ENCODE data around the gene PTPRC. TPM values are rescaled to one million over a fixed set of nuclear protein-coding genes. Genes with fewer than 3 reads are reported as not detected.
A peak's percentile ranks its signal among the peaks of the same experiment; 100 is the strongest.

Gene PTPRC
- polyA plus RNA-seq, 1 donor (not counting 4 experiments of a cell fraction or from before 2014, with no cell fraction given): not detected

GRCh38 chr1:198775606-198776005 is 136.8 kb downstream of the PTPRC start:
- FAIRE-seq: peak; percentile 76
- Histone ChIP-seq H3K79me2 (ENCODE audit: control insufficient read depth, insufficient read depth, low read length) (no peaks in the 10 kb centered on the region), H3K9ac (ENCODE audit: control insufficient read depth, extremely low read depth, insufficient read depth, low read length) (no peak overlapping the region), H3K4me1 (ENCODE audit: control insufficient read depth, extremely low read depth, insufficient read depth, low read length) (peaks cover 16% of the 10 kb centered on the region), H3K27ac (ENCODE audit: control insufficient read depth, insufficient read depth, low read length) (no peak overlapping the region), H3K9me3 (ENCODE audit: control insufficient read depth, low read depth, low read length) (no peaks in the 10 kb centered on the region), H3K9me1 (ENCODE audit: control insufficient read depth, extremely low read depth, insufficient read depth, low read length) (no peaks in the 10 kb centered on the region), H4K20me1 (ENCODE audit: control insufficient read depth, extremely low read depth, insufficient read depth, low read length) (no peaks in the 10 kb centered on the region), H2AFZ (ENCODE audit: control insufficient read depth, low read length) (no peak overlapping the region), H3K4me2 (ENCODE audit: control insufficient read depth, extremely low read depth, insufficient read depth, low read depth, low read length) (no peak overlapping the region), H3K4me3 (ENCODE audit: control insufficient read depth in 2 of 3, extremely low read depth in 1 of 3, insufficient read depth in 2 of 3, low read depth in 1 of 3, low read length in 3 of 3) (no peak overlapping the region), H3K27me3 (ENCODE audit: control insufficient read depth, extremely low read depth, insufficient read depth, low read length) (no peaks in the 10 kb centered on the region), H3K36me3 (ENCODE audit: control insufficient read depth in 2 of 2, extremely low read depth in 1 of 2, insufficient read depth in 2 of 2, low read length in 2 of 2) (no peaks in the 10 kb centered on the region)
- DNase-seq (ENCODE audit: low read depth, low spot score): no peak
- dilution Hi-C loops (cut with MboI; ENCODE audit: extremely low pct_ligation_motif_present, low sequenced_read_pairs): no loop called here
- TF ChIP-seq CTCF (optimal IDR thresholded peaks at IDR 0.05 in 1 of 3, IDR thresholded peaks at IDR 0.05 in 1 of 3, conservative IDR thresholded peaks at IDR 0.05 in 1 of 3; ENCODE audit: extremely low read depth in 1 of 3, insufficient read depth in 2 of 3, low read length in 3 of 3): no peak
- no peak for TF ChIP-seq EZH2 (IDR thresholded peaks at IDR 0.05; ENCODE audit: low read length)

GRCh38 chr1:198776602-198777029 is 137.8 kb downstream of the PTPRC start:
- Histone ChIP-seq H3K27ac (ENCODE audit: control insufficient read depth, insufficient read depth, low read length) (peak overlapping the region; percentile 23), H3K4me2 (ENCODE audit: control insufficient read depth, extremely low read depth, insufficient read depth, low read depth, low read length) (peak overlapping the region; percentile 58), H3K4me1 (ENCODE audit: control insufficient read depth, extremely low read depth, insufficient read depth, low read length) (peaks cover 16% of the 10 kb centered on the region), H2AFZ (ENCODE audit: control insufficient read depth, low read length) (peak overlapping the region; percentile 60), H3K9ac (ENCODE audit: control insufficient read depth, extremely low read depth, insufficient read depth, low read length) (no peak overlapping the region), H3K36me3 (ENCODE audit: control insufficient read depth in 2 of 2, extremely low read depth in 1 of 2, insufficient read depth in 2 of 2, low read length in 2 of 2) (no peaks in the 10 kb centered on the region), H3K9me3 (ENCODE audit: control insufficient read depth, low read depth, low read length) (no peaks in the 10 kb centered on the region), H3K27me3 (ENCODE audit: control insufficient read depth, extremely low read depth, insufficient read depth, low read length) (no peaks in the 10 kb centered on the region), H3K79me2 (ENCODE audit: control insufficient read depth, insufficient read depth, low read length) (no peaks in the 10 kb centered on the region), H3K9me1 (ENCODE audit: control insufficient read depth, extremely low read depth, insufficient read depth, low read length) (no peaks in the 10 kb centered on the region), H3K4me3 (ENCODE audit: control insufficient read depth in 2 of 3, extremely low read depth in 1 of 3, insufficient read depth in 2 of 3, low read depth in 1 of 3, low read length in 3 of 3) (no peak overlapping the region), H4K20me1 (ENCODE audit: control insufficient read depth, extremely low read depth, insufficient read depth, low read length) (no peaks in the 10 kb centered on the region)
- dilution Hi-C loops (cut with MboI; ENCODE audit: extremely low pct_ligation_motif_present, low sequenced_read_pairs): no loop called here
- FAIRE-seq (peak; percentile 99), DNase-seq (ENCODE audit: low read depth, low spot score) (peak; percentile 56)
- TF ChIP-seq EZH2 (IDR thresholded peaks at IDR 0.05; ENCODE audit: low read length) (no peak), CTCF (optimal IDR thresholded peaks at IDR 0.05 in 1 of 3, IDR thresholded peaks at IDR 0.05 in 1 of 3, conservative IDR thresholded peaks at IDR 0.05 in 1 of 3; ENCODE audit: extremely low read depth in 1 of 3, insufficient read depth in 2 of 3, low read length in 3 of 3) (no peak)

Measured in keratinocyte (primary cell).